Heart right ventricle (tissue), 16 donors: ENCODE measurements around the gene ARL6IP4. TPM values are rescaled to one million over a fixed set of nuclear protein-coding genes. Genes with fewer than 3 reads are reported as not detected.

ENCODE experiments used
- ATAC-seq, 8 donors: fragments of 200-7000 bp; cut with Tn5 transposase; one replicate each; pipeline ENCODE4 v1.9.1; 2020; ENCODE audit warnings: mild to moderate bottlenecking in 8 of 8, moderate library complexity in 8 of 8, moderate number of reproducible peaks in 1 of 8
- DNase-seq, 2 donors: peaks; one replicate each; pipeline ENCODE4 v3.0.0-alpha.2; 2020
- H3K27ac ChIP-seq, 10 donors: fragments of 200-600 bp; sonication (generic) in 2 of 10; one replicate each; pipeline versions ENCODE4 v1.5.0 to v1.8.0; 2020 to 2022; ENCODE audit warnings: mild to moderate bottlenecking in 3 of 10
- H3K27me3 ChIP-seq, 7 donors: fragments of 200-600 bp; one replicate each; pipeline ENCODE4 v1.8.0; 2021 to 2022; ENCODE audit warnings: mild to moderate bottlenecking in 2 of 7
- H3K36me3 ChIP-seq, 9 donors: fragments of 200-600 bp; sonication (generic) in 1 of 9; one replicate each; pipeline versions ENCODE4 v1.5.0 to v1.8.0; 2020 to 2022; ENCODE audit warnings: mild to moderate bottlenecking in 2 of 9
- H3K4me1 ChIP-seq, 9 donors: fragments of 200-600 bp; sonication (generic) in 1 of 9; one replicate each; pipeline versions ENCODE4 v1.5.0 to v1.8.0; 2020 to 2022; ENCODE audit warnings: mild to moderate bottlenecking in 4 of 9
- H3K4me3 ChIP-seq, 10 donors: fragments of 200-600 bp; sonication (generic) in 2 of 10; one replicate each; pipeline versions ENCODE4 v1.5.0 to v1.8.0; 2020 to 2022; ENCODE audit warnings: mild to moderate bottlenecking in 7 of 10, moderate library complexity in 2 of 10
- H3K9me3 ChIP-seq, 11 donors: fragments of 200-600 bp in 10 of 11; sonication (generic) in 2 of 11; one replicate each; pipeline versions ENCODE4 v1.5.0 to v1.8.0; 2013 to 2022; ENCODE audit warnings: mild to moderate bottlenecking in 2 of 11, control low read depth in 1 of 11, moderate library complexity in 1 of 11
- CTCF ChIP-seq, 9 donors: fragments of 200-600 bp; sonication (generic) in 2 of 9; IDR thresholded peaks; one replicate each; pipeline versions ENCODE4 v1.5.0 to v1.8.0; 2021 to 2022; ENCODE audit warnings: antibody characterized with exemption in 9 of 9, mild to moderate bottlenecking in 5 of 9, moderate library complexity in 1 of 9
- WGBS, 2 donors: extraction: QIAGEN DNeasy Blood & Tissue Kit; methylation state at CpG; one replicate each; pipeline ENCODE4 v1.1.7; 2013; ENCODE audit warnings: inconsistent platforms in 1 of 2; 5-methylcytosine and 5-hydroxymethylcytosine counted together
- intact Hi-C, 10 donors: fragments of 100-400 bp; cut with DNase I; formaldehyde crosslinking; loops; one replicate each; pipeline versions ENCODE4 v1.11.1 to v1.14.2; 2022
- polyA plus RNA-seq, 2 donors: library from polyadenylated mRNA; stranded (reverse); fragments of 200-250 nt; gene quantifications; one replicate each; pipeline ENCODE4 v1.2.3, GENCODE V29; 2013
- total RNA-seq, 10 donors: library from RNA; stranded (reverse); fragmentation: NEBNext Ultra II Directional in 3 of 10; extraction: Animal tissue kit (Norgen Biotek cat#: 25700) in 3 of 10; gene quantifications; one replicate each; pipeline versions ENCODE4 v1.2.1 to v1.2.4, GENCODE V29; 2021 to 2023
- donor health status: Arrhythmogenic right ventricular cardiomyopathy.
- donor health status: ischemic (EF 13 %, LVEDD 7.1; RV severe dilation, severe dysfunction).
- donor health status: healthy with polysubstance abuse.
- donor health status: DM: no; HTN: yes; CAD: no.
- donor health status: DM: no; HTN: no; CAD: no.
- donor health status: ischemic (EF 25% LVEDD 6.9; RV normal size, moderate dysfunction).
- donor health status: ischemic (EF 25% LVEDD 5.7; RV mildly dilated, moderate dysfunction).
- donor health status: healthy.
- donor health status: DM: yes; HTN: yes; CAD: no.
- donor health status: Ischemic cardiomyopathy.
- donor health status: ischemic (EF 35%, LVEDD 5.7; RV mildly dilated, moderate dysfunction).
- donor health status: nonischemic (EF 11% LVEDD 7.7; RV severe dilation, severe dysfunction).
- donor health status: DM: yes; HTN: yes; CAD: no.
- donor health status: PGD.
- donor health status: ischemic (EF 29% LVEDD 5.4; RV normal size, mild dysfunction).
- donor health status: nonischemic (EF 23%, LVEDD 6.1; RV moderate dilation, normal function).

ARL6IP4 gene
- total and polyA plus RNA-seq, 12 donors: 125 to 319 (median 145) TPM

- WGBS, 2 donors: 83 to 89% methylated on average over 6 of the region's 6 CpGs
- no peak for DNase-seq
- Histone ChIP-seq H3K9me3 (no peaks in the 10 kb centered on the region), H3K4me1 (peaks cover 18 to 63% (median 48%) of the 10 kb centered on the region in 9 donors), H3K27me3 (no peaks in the 10 kb centered on the region), H3K27ac (no peak overlapping the region), H3K36me3 (peaks cover 0 to 26% (median 0%) of the 10 kb centered on the region in 9 donors), H3K4me3 (peak overlapping the region in 2 of 10 donors; percentile 96 to 99)
- intact Hi-C loops: loop anchor here in 2 of 10 donors (5.0 kb wide), 1 partner anchor 260 kb away; no protein-coding TSS in a partner anchor
- no peak for TF ChIP-seq CTCF (IDR thresholded peaks at IDR 0.05)
- ATAC-seq: no peak
Measured at GRCh38 chr12:122977153-122977552, 3.3 kb upstream of the ARL6IP4 start.

DNA sequence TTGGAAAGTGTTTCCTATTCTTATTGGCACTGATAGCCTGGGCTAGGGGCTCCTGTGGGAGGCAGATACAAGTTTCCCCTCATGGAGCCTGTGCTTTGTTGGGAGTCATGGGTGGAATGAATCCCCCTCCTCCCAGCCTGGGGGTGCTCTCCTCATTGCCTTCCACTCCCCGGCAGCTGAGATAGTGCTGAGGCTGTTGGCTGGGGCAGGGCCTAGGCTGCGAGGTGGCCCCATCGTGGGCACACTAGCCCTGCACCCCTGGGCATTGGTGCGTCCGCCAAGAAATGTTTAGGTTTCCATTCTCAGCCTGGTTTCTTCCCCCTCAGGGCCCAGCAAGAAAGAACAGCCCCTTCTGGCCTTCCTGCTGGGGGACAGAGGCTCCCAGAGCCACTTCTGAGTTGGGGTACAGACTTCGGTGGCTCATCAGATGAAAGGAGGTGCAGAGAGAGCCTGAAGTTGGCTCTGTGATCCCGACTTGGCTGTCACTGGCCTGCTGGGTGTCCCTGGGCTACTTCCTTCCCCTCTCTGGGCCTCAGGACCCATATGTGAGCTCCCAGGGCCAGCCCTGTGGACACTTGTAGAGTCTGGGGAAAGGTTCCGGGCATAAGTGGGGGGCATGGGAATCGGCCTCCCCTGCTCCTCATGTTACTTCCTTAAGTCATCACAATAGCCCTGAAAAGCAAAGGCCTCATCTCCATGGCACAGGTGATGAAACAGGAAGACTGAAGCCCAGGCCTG, 2.7 kb upstream of the ARL6IP4 start:
- intact Hi-C loops: loop anchor here in 3 of 10 donors (2.0 to 5.0 kb wide), 2 partner anchors 173 to 259 kb away; partner anchors contain the start of gene PITPNM2 (in 1 of the 3)
- H3K36me3 ChIP-seq: peaks cover 0 to 32% (median 0%) of the 10 kb centered on the region in 9 donors
- no peak overlapping the region for H3K27ac ChIP-seq
- H3K27me3 ChIP-seq: no peaks in the 10 kb centered on the region
- 86 to 88% methylated on average over 9 of the region's 9 CpGs for WGBS, 2 donors
- H3K4me3 ChIP-seq: no peak overlapping the region
- H3K9me3 ChIP-seq: no peaks in the 10 kb centered on the region
- no peak for TF ChIP-seq CTCF (IDR thresholded peaks at IDR 0.05)
- no peak for ATAC-seq
- H3K4me1 ChIP-seq: peaks cover 21 to 70% (median 54%) of the 10 kb centered on the region in 9 donors
- no peak for DNase-seq

- H3K36me3 ChIP-seq: peaks cover 0 to 39% (median 0%) of the 10 kb centered on the region in 9 donors
- 83 to 89% methylated on average over 21 of the region's 21 CpGs for WGBS, 2 donors
- no peak for TF ChIP-seq CTCF (IDR thresholded peaks at IDR 0.05)
- DNase-seq (no peak), ATAC-seq (no peak)
- intact Hi-C loops: loop anchor here in 3 of 10 donors (2.0 to 5.0 kb wide), 2 partner anchors 172 to 259 kb away; partner anchors contain the start of gene PITPNM2 (in 1 of the 3)
- H3K4me1 ChIP-seq: peaks cover 21 to 76% (median 58%) of the 10 kb centered on the region in 9 donors
- H3K4me3 ChIP-seq: no peak overlapping the region
- no peaks in the 10 kb centered on the region for H3K9me3 ChIP-seq
- no peak overlapping the region for H3K27ac ChIP-seq
- H3K27me3 ChIP-seq: no peaks in the 10 kb centered on the region
Measured at GRCh38 chr12:122978507-122978955, 1.9 kb upstream of the ARL6IP4 start.

GRCh38 chr12:122979001-122979907, 1.2 kb upstream of the ARL6IP4 start:
- no peaks in the 10 kb centered on the region for H3K9me3 ChIP-seq
- no peaks in the 10 kb centered on the region for H3K27me3 ChIP-seq
- H3K4me3 ChIP-seq: peak overlapping the region in 9 of 10 donors; percentile 76 to 100 (median 90)
- intact Hi-C loops: loop anchor here in 3 of 10 donors (2.0 to 5.0 kb wide), 2 partner anchors 172 to 258 kb away; partner anchors contain the start of gene PITPNM2 (in 1 of the 3)
- DNase-seq (no peak), ATAC-seq (no peak)
- H3K4me1 ChIP-seq: peaks cover 27 to 76% (median 60%) of the 10 kb centered on the region in 9 donors
- no peak for TF ChIP-seq CTCF (IDR thresholded peaks at IDR 0.05)
- peaks cover 0 to 43% (median 0%) of the 10 kb centered on the region in 9 donors for H3K36me3 ChIP-seq
- H3K27ac ChIP-seq: peak overlapping the region in 7 of 10 donors; percentile 85 to 98 (median 92)
- 74 to 77% methylated on average over 28 of the region's 28 CpGs for WGBS, 2 donors
